Stomach smooth muscle (tissue), 2 donors: ENCODE measurements around the gene TMEM54.

Experiments
- H3K27ac ChIP-seq: one replicate; pipeline ENCODE4 v1.7.0; 2013; ENCODE audit warnings: mild to moderate bottlenecking, low read length, inconsistent platforms
- H3K27me3 ChIP-seq, 2 donors: one replicate each; pipeline ENCODE4 v1.7.0; 2013; ENCODE audit warnings: low read length in 2 of 2; ENCODE audit not compliant: insufficient read depth in 2 of 2, control insufficient read depth in 1 of 2
- H3K36me3 ChIP-seq, 2 donors: one replicate each; pipeline ENCODE4 v1.7.0; 2013; ENCODE audit warnings: low read length in 2 of 2; ENCODE audit not compliant: control insufficient read depth in 2 of 2, insufficient read depth in 2 of 2
- H3K4me1 ChIP-seq: one replicate; pipeline ENCODE4 v1.7.0; 2013; ENCODE audit warnings: low read length; ENCODE audit not compliant: control insufficient read depth, insufficient read depth
- H3K4me3 ChIP-seq, 2 donors: one replicate each; pipeline ENCODE4 v1.7.0; 2013; ENCODE audit warnings: low read length in 2 of 2
- H3K9ac ChIP-seq, 2 donors: one replicate each; pipeline ENCODE4 v1.7.0; 2013; ENCODE audit warnings: low read length in 2 of 2, mild to moderate bottlenecking in 1 of 2
- H3K9me3 ChIP-seq, 2 donors: one replicate each; pipeline ENCODE4 v1.7.0; 2013; ENCODE audit warnings: low read length in 2 of 2; ENCODE audit not compliant: control insufficient read depth in 2 of 2
- donor health status: healthy.
- donor health status: Pancreatic carcinoma.

TMEM54 gene

DNA sequence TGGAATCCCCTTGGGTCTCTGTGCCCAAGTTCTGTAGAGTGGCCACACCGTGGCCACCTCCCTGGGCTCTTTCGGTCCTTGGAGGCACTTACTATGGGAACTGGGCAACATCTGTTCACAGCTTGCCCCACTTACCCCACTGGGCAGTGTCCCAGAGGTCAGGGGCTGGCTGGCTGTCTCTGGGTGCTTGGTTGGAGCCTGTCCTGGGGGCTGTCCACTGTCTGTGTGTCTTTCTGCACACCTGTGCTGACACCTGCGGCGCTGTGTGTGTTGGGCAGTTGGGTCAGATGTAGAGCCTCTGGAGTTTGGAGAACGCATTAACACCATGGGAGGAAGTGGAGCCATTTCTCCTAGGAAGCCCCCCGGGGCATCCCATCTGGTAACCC is 1.3 kb upstream of the TMEM54 start:
- Histone ChIP-seq H3K27me3 (peaks cover 2 to 3% of the 10 kb centered on the region in 2 donors), H3K4me1 (peaks cover 13% of the 10 kb centered on the region), H3K27ac (no peak overlapping the region), H3K9me3 (no peaks in the 10 kb centered on the region), H3K9ac (no peak overlapping the region), H3K36me3 (peaks cover 0 to 2% of the 10 kb centered on the region in 2 donors), H3K4me3 (no peak overlapping the region)

DNA sequence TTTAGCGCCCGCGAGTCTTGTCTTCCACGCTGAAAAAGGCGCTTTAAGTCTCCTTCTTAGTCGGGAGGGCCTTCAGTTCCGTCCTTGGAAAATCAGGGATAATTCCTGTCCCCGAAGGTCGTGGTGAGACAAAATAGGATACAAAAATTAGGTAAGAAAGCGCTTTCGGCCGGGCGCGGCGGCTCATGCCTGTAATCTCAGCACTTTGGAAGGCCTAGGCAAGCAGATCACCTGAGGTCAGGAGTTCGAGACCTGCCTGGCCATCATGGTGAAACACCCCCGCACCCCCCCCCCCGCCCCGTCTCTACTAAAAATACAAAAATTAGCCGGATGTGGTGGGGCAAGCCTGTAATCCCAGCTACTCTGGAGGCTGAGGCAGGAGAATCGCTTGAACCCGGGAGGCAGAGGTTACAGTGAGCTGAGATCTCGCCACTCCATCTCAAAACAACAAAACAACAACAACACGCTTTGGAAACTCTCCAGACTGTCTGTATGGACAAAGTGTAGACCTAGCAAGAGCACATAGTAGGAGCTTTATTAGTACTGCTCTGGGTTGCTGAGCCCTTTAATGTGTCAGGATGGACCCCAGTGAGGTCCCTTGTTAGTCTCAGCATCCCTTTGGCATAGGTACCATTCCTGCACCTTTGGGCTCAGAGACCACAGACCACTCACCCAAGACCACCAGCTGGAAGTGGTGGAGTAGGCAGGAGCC is 790 bp upstream of the TMEM54 start:
- H3K4me3 ChIP-seq = peak overlapping the region; percentile 75 to 79
- peaks cover 0 to 2% of the 10 kb centered on the region in 2 donors for H3K36me3 ChIP-seq
- H3K9me3 ChIP-seq = no peaks in the 10 kb centered on the region
- peaks cover 2 to 3% of the 10 kb centered on the region in 2 donors for H3K27me3 ChIP-seq
- no peak overlapping the region for H3K27ac ChIP-seq
- H3K4me1 ChIP-seq = peaks cover 13% of the 10 kb centered on the region
- peak overlapping the region; percentile 71 to 73 for H3K9ac ChIP-seq

GRCh38 chr1:32900371-32900955 is 726 bp downstream of the TMEM54 start:
- Histone ChIP-seq H3K9ac (peak overlapping the region; percentile 58 to 64), H3K4me1 (peaks cover 13% of the 10 kb centered on the region), H3K27me3 (peaks cover 2 to 3% of the 10 kb centered on the region in 2 donors), H3K9me3 (no peaks in the 10 kb centered on the region), H3K27ac (no peak overlapping the region), H3K36me3 (peaks cover 0 to 2% of the 10 kb centered on the region in 2 donors), H3K4me3 (peak overlapping the region; percentile 75 to 80)

- no peaks in the 10 kb centered on the region for H3K9me3 ChIP-seq
- no peak overlapping the region for H3K4me3 ChIP-seq
- H3K9ac ChIP-seq = no peak overlapping the region
- no peak overlapping the region for H3K27ac ChIP-seq
- peaks cover 0 to 2% of the 10 kb centered on the region in 2 donors for H3K36me3 ChIP-seq
- H3K27me3 ChIP-seq = peaks cover 2 to 3% of the 10 kb centered on the region in 2 donors
- peaks cover 13% of the 10 kb centered on the region for H3K4me1 ChIP-seq
These were observed 1.4 kb downstream of the TMEM54 start for GRCh38 chr1:32899586-32900296.

GRCh38 chr1:32898958-32899357 is 2.2 kb downstream of the TMEM54 start:
- H3K4me1 ChIP-seq = peaks cover 13% of the 10 kb centered on the region
- H3K9me3 ChIP-seq = no peaks in the 10 kb centered on the region
- H3K9ac ChIP-seq = no peak overlapping the region
- H3K36me3 ChIP-seq = peaks cover 0 to 2% of the 10 kb centered on the region in 2 donors
- H3K27me3 ChIP-seq = peaks cover 2 to 5% of the 10 kb centered on the region in 2 donors
- H3K4me3 ChIP-seq = no peak overlapping the region
- H3K27ac ChIP-seq = no peak overlapping the region

- Histone ChIP-seq H3K9me3 (no peaks in the 10 kb centered on the region), H3K27ac (no peak overlapping the region), H3K36me3 (peaks cover 0 to 2% of the 10 kb centered on the region in 2 donors), H3K9ac (no peak overlapping the region), H3K4me3 (no peak overlapping the region), H3K27me3 (peaks cover 2 to 11% of the 10 kb centered on the region in 2 donors), H3K4me1 (peaks cover 18% of the 10 kb centered on the region)
These were observed 3.1 kb downstream of the TMEM54 start for GRCh38 chr1:32898056-32898455.

- Histone ChIP-seq H3K36me3 (peaks cover 0 to 2% of the 10 kb centered on the region in 2 donors), H3K27ac (no peak overlapping the region), H3K4me3 (no peak overlapping the region), H3K9me3 (no peaks in the 10 kb centered on the region), H3K4me1 (peaks cover 24% of the 10 kb centered on the region), H3K9ac (no peak overlapping the region), H3K27me3 (peaks cover 6 to 16% of the 10 kb centered on the region in 2 donors)
These were observed 3.8 kb downstream of the TMEM54 start for GRCh38 chr1:32897082-32898049.

DNA sequence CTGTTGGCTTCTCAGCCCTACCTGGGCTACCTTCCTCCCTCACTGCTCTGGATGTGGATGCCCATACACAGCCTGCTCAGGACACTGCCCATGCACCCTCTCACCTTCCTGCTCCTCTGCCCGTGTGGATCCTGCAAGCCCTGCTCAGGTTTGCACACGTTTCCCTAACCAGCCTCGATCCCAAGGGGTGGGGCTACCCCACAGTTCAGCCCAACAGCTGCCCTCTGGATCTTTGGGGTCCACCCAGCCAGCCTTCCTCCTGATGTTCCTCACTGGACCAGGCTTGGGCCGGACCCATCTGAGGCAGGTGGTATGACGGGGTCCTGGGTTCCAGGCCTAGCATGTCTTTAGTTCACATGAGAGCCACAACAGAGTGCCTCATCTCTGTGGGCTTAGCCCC is 4.7 kb downstream of the TMEM54 start:
- Histone ChIP-seq H3K9ac (no peak overlapping the region), H3K4me3 (no peak overlapping the region), H3K36me3 (peaks cover 0 to 2% of the 10 kb centered on the region in 2 donors), H3K4me1 (peaks cover 21% of the 10 kb centered on the region), H3K27ac (no peak overlapping the region), H3K9me3 (no peaks in the 10 kb centered on the region), H3K27me3 (peaks cover 13 to 21% of the 10 kb centered on the region in 2 donors)

- H3K36me3 ChIP-seq = peaks cover 0 to 2% of the 10 kb centered on the region in 2 donors
- H3K27ac ChIP-seq = no peak overlapping the region
- H3K27me3 ChIP-seq = peaks cover 13 to 26% of the 10 kb centered on the region in 2 donors
- peaks cover 16% of the 10 kb centered on the region for H3K4me1 ChIP-seq
- no peak overlapping the region for H3K4me3 ChIP-seq
- no peaks in the 10 kb centered on the region for H3K9me3 ChIP-seq
- H3K9ac ChIP-seq = no peak overlapping the region
These were observed 5.6 kb downstream of the TMEM54 start for GRCh38 chr1:32895325-32896215.
